GM21717 (cell line): ENCODE data around the gene EPHB3.

Source experiments
- ATAC-seq: cut with Tn5 transposase; IDR thresholded peaks from one replicate; pipeline ENCODE4 v1.9.1; 2021; ENCODE audit warnings: mild to moderate bottlenecking, moderate library complexity; ENCODE audit not compliant: unreplicated experiment

Gene EPHB3

GRCh38 chr3:184561061-184561912 is at the start of gene EPHB3:
Gene EPHB3 (plus strand): TSS chr3:184561785. CDS start chr3:184562236, 451 bp downstream.
- peak; percentile 80 for ATAC-seq

GRCh38 chr3:184512621-184513020 is 49.0 kb upstream of the EPHB3 start:
- ATAC-seq = no peak

GRCh38 chr3:184513276-184514170 is 48.1 kb upstream of the EPHB3 start:
- peak; percentile 64 for ATAC-seq

- ATAC-seq = no peak
Measured at GRCh38 chr3:184514171-184514490, 47.5 kb upstream of the EPHB3 start.

- ATAC-seq = no peak
Measured at GRCh38 chr3:184523825-184524615, 37.6 kb upstream of the EPHB3 start.

GRCh38 chr3:184524981-184525336 is 36.6 kb upstream of the EPHB3 start:
- ATAC-seq = no peak

GRCh38 chr3:184525337-184526087 is 36.1 kb upstream of the EPHB3 start:
- no peak for ATAC-seq

- no peak for ATAC-seq
Measured at GRCh38 chr3:184526088-184526433, 35.5 kb upstream of the EPHB3 start.

GRCh38 chr3:184531626-184532280 is 29.8 kb upstream of the EPHB3 start:
- ATAC-seq = no peak

GRCh38 chr3:184532940-184533732 is 28.4 kb upstream of the EPHB3 start:
- ATAC-seq = no peak

- no peak for ATAC-seq
Measured at GRCh38 chr3:184537885-184538665, 23.5 kb upstream of the EPHB3 start.

GRCh38 chr3:184538666-184539431 is 22.7 kb upstream of the EPHB3 start:
- no peak for ATAC-seq

GRCh38 chr3:184539801-184540435 is 21.7 kb upstream of the EPHB3 start:
- no peak for ATAC-seq

- ATAC-seq = no peak
Measured at GRCh38 chr3:184540777-184541681, 20.6 kb upstream of the EPHB3 start.

GRCh38 chr3:184541886-184542562 is 19.6 kb upstream of the EPHB3 start:
- ATAC-seq = no peak

GRCh38 chr3:184542577-184542976 is 19.0 kb upstream of the EPHB3 start:
- ATAC-seq = no peak
